Caco-2 (cell line): ENCODE measurements around the gene FAM193A. TPM values are rescaled to one million over a fixed set of nuclear protein-coding genes. Genes with fewer than 3 reads are reported as not detected.

Experiments used
- BruUV-seq: library from RNA; stranded (reverse); fragments of 400-500 nt; replicated peaks from 2 replicates; lab custom pipeline; 2021; lab: Mats Ljungman, UMichigan
- CTCF ChIA-PET: fragments of 300-600 bp; sonication (Branson Sonifier 250); formaldehyde crosslinking; loops from one replicate; lab custom pipeline; 2022; ENCODE audit warnings: antibody characterized with exemption; lab: Charles Lee
- POLR2A ChIA-PET: fragments of 300-600 bp; sonication (Branson Sonifier 250); formaldehyde crosslinking; loops from one replicate; lab custom pipeline; 2022; ENCODE audit warnings: antibody characterized with exemption; lab: Charles Lee
- DNase-seq, 2 experiments: peaks; one replicate each; pipeline versions ENCODE4 v3.0.0 to v3.0.0-alpha.2; 2020 to 2022
- H3K27me3 ChIP-seq: replicated peaks from 2 replicates; pipeline ENCODE4 v1.6.0; 2011; ENCODE audit warnings: low read length; ENCODE audit not compliant: control insufficient read depth, insufficient read depth
- H3K36me3 ChIP-seq: 2 replicates; pipeline ENCODE4 v1.5.1; 2011; ENCODE audit warnings: low read length; ENCODE audit not compliant: control insufficient read depth, insufficient read depth
- H3K4me1 ChIP-seq: fragments of 250-450 bp; sonication (Bioruptor Pico); 2 replicates; pipeline ENCODE4 v1.5.1; 2020; ENCODE audit warnings: mild to moderate bottlenecking
- H3K4me3 ChIP-seq: 2 replicates; pipeline ENCODE4 v1.5.1; 2011; ENCODE audit warnings: low read depth, mild to moderate bottlenecking, control low read depth, low read length
- H3K9me3 ChIP-seq: fragments of 250-450 bp; sonication (Bioruptor Pico); 2 replicates; pipeline ENCODE4 v1.5.1; 2020; ENCODE audit warnings: mild to moderate bottlenecking, moderate library complexity
- H3K27ac Mint-ChIP-seq: one replicate; pipeline ENCODE4 v1.8.0; 2022; ENCODE audit warnings: mixed read lengths; ENCODE audit not compliant: unreplicated experiment
- H3K27me3 Mint-ChIP-seq: one replicate; pipeline ENCODE4 v1.8.0; 2022; ENCODE audit warnings: mixed read lengths; ENCODE audit not compliant: insufficient read depth, unreplicated experiment
- H3K36me3 Mint-ChIP-seq: one replicate; pipeline ENCODE4 v1.8.0; 2022; ENCODE audit warnings: mild to moderate bottlenecking, mixed read lengths; ENCODE audit not compliant: insufficient read depth, unreplicated experiment
- H3K4me1 Mint-ChIP-seq: one replicate; pipeline ENCODE4 v1.8.0; 2022; ENCODE audit warnings: low read depth, mixed read lengths; ENCODE audit not compliant: unreplicated experiment
- H3K4me3 Mint-ChIP-seq: one replicate; pipeline ENCODE4 v1.8.0; 2022; ENCODE audit warnings: mild to moderate bottlenecking, moderate library complexity, mixed read lengths; ENCODE audit not compliant: unreplicated experiment
- H3K9me3 Mint-ChIP-seq: one replicate; pipeline ENCODE4 v1.8.0; 2022; ENCODE audit warnings: mixed read lengths; ENCODE audit not compliant: unreplicated experiment
- intact Hi-C: fragments of 100-400 bp; cut with micrococcal nuclease; formaldehyde crosslinking; loops from one replicate; pipeline ENCODE4 v1.10.0; 2022; ENCODE audit not compliant: unreplicated experiment
- total RNA-seq: library from RNA; stranded (reverse); gene quantifications from 2 replicates; pipeline ENCODE4 v1.2.3, GENCODE V29; 2022
- TF ChIP-seq, protein P1 (sequence below), 2 experiments: fragments of 200-600 bp in 1 of 2; IDR thresholded peaks; 1 replicate in 1 of 2; 2 replicates in 1 of 2; pipeline versions ENCODE4 v1.5.1 to v1.8.0; 2011 to 2022; ENCODE audit warnings: antibody characterized with exemption in 1 of 2, control low read depth in 1 of 2, inconsistent platforms in 1 of 2, low read depth in 1 of 2, low read length in 1 of 2, mild to moderate bottlenecking in 1 of 2, moderate library complexity in 1 of 2; ENCODE audit not compliant: insufficient read depth in 1 of 2, severe bottlenecking in 1 of 2, unreplicated experiment in 1 of 2

Gene FAM193A
- total RNA-seq, 1 experiment from 2014 or later = 28.7 TPM

DNA sequence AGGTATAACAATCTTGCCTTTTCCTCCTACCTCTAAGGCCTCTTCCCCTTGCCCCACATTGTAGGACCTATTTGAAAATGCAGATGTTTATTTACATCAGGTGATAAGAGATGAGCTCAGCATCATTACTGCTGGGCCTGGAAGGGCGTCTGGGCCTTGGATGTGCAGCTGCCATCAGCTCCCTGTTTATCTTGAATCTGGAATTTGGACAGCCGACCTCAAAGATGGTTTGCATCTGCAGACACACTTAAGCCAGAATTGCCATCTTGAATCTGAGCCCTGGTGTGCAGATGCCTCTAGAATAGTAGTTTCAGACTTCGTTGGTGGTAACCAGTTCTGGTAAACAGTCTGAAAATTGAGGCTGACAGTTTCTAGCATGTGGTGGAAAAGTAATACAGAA is 59.0 kb downstream of the FAM193A start:
- Mint-ChIP-seq H3K27me3 (no peaks in the 10 kb centered on the region), H3K36me3 (peaks cover 49% of the 10 kb centered on the region), H3K9me3 (no peaks in the 10 kb centered on the region), H3K4me1 (peaks cover 32% of the 10 kb centered on the region), H3K4me3 (no peak overlapping the region), H3K27ac (no peak overlapping the region)
- intact Hi-C loops = no loop called here
- Histone ChIP-seq H3K4me1 (peaks cover 20% of the 10 kb centered on the region), H3K27me3 (no peaks in the 10 kb centered on the region), H3K9me3 (no peaks in the 10 kb centered on the region), H3K36me3 (no peaks in the 10 kb centered on the region), H3K4me3 (no peak overlapping the region)
- DNase-seq = no peak
- CTCF ChIA-PET = no interaction called here
- POLR2A ChIA-PET = no interaction called here
- BruUV-seq = no TSS peak
- TF ChIP-seq, protein P1, sequence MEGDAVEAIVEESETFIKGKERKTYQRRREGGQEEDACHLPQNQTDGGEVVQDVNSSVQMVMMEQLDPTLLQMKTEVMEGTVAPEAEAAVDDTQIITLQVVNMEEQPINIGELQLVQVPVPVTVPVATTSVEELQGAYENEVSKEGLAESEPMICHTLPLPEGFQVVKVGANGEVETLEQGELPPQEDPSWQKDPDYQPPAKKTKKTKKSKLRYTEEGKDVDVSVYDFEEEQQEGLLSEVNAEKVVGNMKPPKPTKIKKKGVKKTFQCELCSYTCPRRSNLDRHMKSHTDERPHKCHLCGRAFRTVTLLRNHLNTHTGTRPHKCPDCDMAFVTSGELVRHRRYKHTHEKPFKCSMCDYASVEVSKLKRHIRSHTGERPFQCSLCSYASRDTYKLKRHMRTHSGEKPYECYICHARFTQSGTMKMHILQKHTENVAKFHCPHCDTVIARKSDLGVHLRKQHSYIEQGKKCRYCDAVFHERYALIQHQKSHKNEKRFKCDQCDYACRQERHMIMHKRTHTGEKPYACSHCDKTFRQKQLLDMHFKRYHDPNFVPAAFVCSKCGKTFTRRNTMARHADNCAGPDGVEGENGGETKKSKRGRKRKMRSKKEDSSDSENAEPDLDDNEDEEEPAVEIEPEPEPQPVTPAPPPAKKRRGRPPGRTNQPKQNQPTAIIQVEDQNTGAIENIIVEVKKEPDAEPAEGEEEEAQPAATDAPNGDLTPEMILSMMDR (IDR thresholded peaks at IDR 0.05; ENCODE audit: insufficient read depth in 1 of 2, low read depth in 1 of 2, low read length in 1 of 2, severe bottlenecking in 1 of 2, unreplicated experiment in 1 of 2) = no peak

DNA sequence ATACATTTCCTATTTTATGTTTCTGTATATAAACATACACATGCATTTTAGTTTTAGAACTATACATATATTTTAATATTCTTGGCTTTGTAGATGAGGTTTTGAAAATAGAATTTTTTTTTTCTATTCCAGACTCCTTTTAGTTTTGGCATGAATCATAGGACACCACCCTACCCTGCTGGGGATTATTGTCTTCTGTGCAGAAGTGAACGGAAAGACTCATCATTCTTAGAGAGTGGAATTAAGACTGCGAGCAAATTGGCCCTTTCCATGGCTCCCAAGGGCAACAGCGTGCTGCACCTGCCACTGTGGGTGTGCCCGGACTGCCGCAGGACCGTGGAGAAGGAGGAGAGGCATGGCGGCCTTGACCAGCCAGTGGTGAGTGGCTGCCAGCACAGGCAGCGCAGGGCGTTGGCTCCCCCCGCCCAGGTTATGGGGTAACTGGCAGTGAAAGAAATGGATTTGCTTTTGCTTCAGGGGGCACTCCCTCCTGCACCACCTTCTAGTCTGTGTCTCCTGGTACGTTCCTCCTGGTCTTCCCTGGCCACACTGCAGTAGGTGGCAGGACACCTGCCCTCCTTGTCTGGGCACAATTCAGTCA is 59.6 kb downstream of the FAM193A start:
- ChIA-PET POLR2A (no interaction called here), CTCF (no interaction called here)
- Mint-ChIP-seq H3K27ac (no peak overlapping the region), H3K36me3 (peaks cover 56% of the 10 kb centered on the region), H3K27me3 (no peaks in the 10 kb centered on the region), H3K4me1 (peaks cover 30% of the 10 kb centered on the region), H3K9me3 (no peaks in the 10 kb centered on the region), H3K4me3 (no peak overlapping the region)
- intact Hi-C loops = no loop called here
- H3K9me3 ChIP-seq = no peaks in the 10 kb centered on the region
- TF ChIP-seq, protein P1 (IDR thresholded peaks at IDR 0.05; ENCODE audit: insufficient read depth in 1 of 2, low read depth in 1 of 2, low read length in 1 of 2, severe bottlenecking in 1 of 2, unreplicated experiment in 1 of 2) = no peak
- no peaks in the 10 kb centered on the region for H3K27me3 ChIP-seq
- peaks cover 20% of the 10 kb centered on the region for H3K4me1 ChIP-seq
- no peaks in the 10 kb centered on the region for H3K36me3 ChIP-seq
- no peak for DNase-seq
- no TSS peak for BruUV-seq
- no peak overlapping the region for H3K4me3 ChIP-seq

DNA sequence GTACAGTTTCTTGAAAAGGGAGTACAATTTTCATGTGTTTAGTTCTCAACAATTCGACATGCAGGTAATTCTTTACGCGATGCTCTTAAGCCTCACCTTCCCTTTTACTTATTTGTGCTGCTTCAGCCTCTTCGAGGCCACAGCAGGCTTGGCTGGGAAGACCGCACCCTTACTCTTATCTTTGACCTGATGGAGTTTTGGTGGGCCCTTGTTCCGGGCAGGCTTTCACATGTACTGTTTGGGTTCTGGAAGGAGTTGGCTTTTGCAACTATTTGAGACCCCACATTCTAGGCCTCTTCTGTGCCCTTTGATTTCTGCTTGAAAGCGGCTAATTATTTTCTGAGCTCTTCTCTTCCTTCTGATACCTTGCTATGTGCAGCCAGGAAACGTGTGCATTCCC is 60.2 kb downstream of the FAM193A start:
- POLR2A ChIA-PET = no interaction called here
- DNase-seq = no peak
- TF ChIP-seq, protein P1 (IDR thresholded peaks at IDR 0.05; ENCODE audit: insufficient read depth in 1 of 2, low read depth in 1 of 2, low read length in 1 of 2, severe bottlenecking in 1 of 2, unreplicated experiment in 1 of 2) = no peak
- Histone ChIP-seq H3K36me3 (no peaks in the 10 kb centered on the region), H3K9me3 (no peaks in the 10 kb centered on the region), H3K4me3 (no peak overlapping the region), H3K27me3 (no peaks in the 10 kb centered on the region), H3K4me1 (peaks cover 20% of the 10 kb centered on the region)
- CTCF ChIA-PET = no interaction called here
- no TSS peak for BruUV-seq
- H3K36me3 Mint-ChIP-seq = peaks cover 56% of the 10 kb centered on the region
- no peak overlapping the region for H3K27ac Mint-ChIP-seq
- H3K27me3 Mint-ChIP-seq = no peaks in the 10 kb centered on the region
- no peak overlapping the region for H3K4me3 Mint-ChIP-seq
- H3K4me1 Mint-ChIP-seq = peaks cover 27% of the 10 kb centered on the region
- intact Hi-C loops = no loop called here
- no peaks in the 10 kb centered on the region for H3K9me3 Mint-ChIP-seq
